HepG2 (cell line): ENCODE measurements around the gene DENND2D. TPM values are rescaled to one million over a fixed set of nuclear protein-coding genes. Genes with fewer than 3 reads are reported as not detected.

Experiments
- ATAC-seq: fragments of 200-7000 bp; cut with Tn5 transposase; 3 replicates; pipeline ENCODE4 v1.9.1; 2020; ENCODE audit warnings: mild to moderate bottlenecking, moderate library complexity
- BruUV-seq: library from RNA; stranded (reverse); fragments of 400-500 nt; replicated peaks from 2 replicates; lab custom pipeline; 2021; lab: Mats Ljungman, UMichigan
- CTCF ChIA-PET: fragments of 300-600 bp; formaldehyde crosslinking; extraction: SDS; loops from one replicate; lab custom pipeline; 2021; ENCODE audit warnings: low total read pairs, inconsistent platforms, low intra/inter-chr PET ratio; lab: Yijun Ruan, JAX
- POLR2A ChIA-PET: fragments of 350-600 bp; sonication (Branson Sonifier 250); formaldehyde crosslinking; loops from one replicate; lab custom pipeline; 2020; ENCODE audit warnings: antibody characterized with exemption, inconsistent platforms; lab: Yijun Ruan, JAX
- DNase-seq: peaks from one replicate; pipeline ENCODE4 v3.0.0-alpha.2; 2015; ENCODE audit warnings: low spot score
- FAIRE-seq: peaks from 3 replicates; lab custom pipeline; 2011; peaks lifted over from hg19 to GRCh38; lab: Jason Lieb, UNC
- H2AFZ ChIP-seq: one replicate; pipeline ENCODE4 v1.6.1; 2011; ENCODE audit warnings: low read length, inconsistent platforms
- H3K27ac ChIP-seq: fragments of 300-600 bp; 3 replicates; pipeline ENCODE4 v1.8.0; 2011; ENCODE audit warnings: mixed run types, mild to moderate bottlenecking, mixed read lengths, low read length, inconsistent platforms; ENCODE audit not compliant: insufficient read depth; ENCODE audit errors: extremely low read length
- H3K27me3 ChIP-seq, 2 experiments: fragments of 200-600 bp in 1 of 2; 2 replicates in 1 of 2; 3 replicates in 1 of 2; pipeline versions ENCODE4 v1.6.0 to v1.8.0; 2011; ENCODE audit warnings: low read length in 2 of 2, mild to moderate bottlenecking in 2 of 2, moderate library complexity in 2 of 2, inconsistent platforms in 1 of 2; ENCODE audit not compliant: insufficient read depth in 2 of 2, control insufficient read depth in 1 of 2
- H3K36me3 ChIP-seq, 2 experiments: fragments of 200-600 bp in 1 of 2; replicated peaks in 1 of 2; 2 replicates in 1 of 2; 3 replicates in 1 of 2; pipeline versions ENCODE4 v1.5.1 to v1.8.0; 2011; ENCODE audit warnings: low read length in 2 of 2, inconsistent platforms in 1 of 2; ENCODE audit not compliant: insufficient read depth in 2 of 2, control insufficient read depth in 1 of 2
- H3K4me1 ChIP-seq: 2 replicates; pipeline ENCODE4 v1.5.1; 2012; ENCODE audit warnings: low read length, inconsistent platforms; ENCODE audit not compliant: insufficient read depth
- H3K4me2 ChIP-seq: 2 replicates; pipeline ENCODE4 v1.6.0; 2011; ENCODE audit warnings: low read depth, low read length, inconsistent platforms
- H3K4me3 ChIP-seq, 3 experiments: fragments of 200-600 bp in 1 of 3; sonication (generic), shearing (Covaris generic) in 1 of 3; replicated peaks in 1 of 3; 2 replicates each; pipeline ENCODE4 v1.5.1; 2011 to 2016; ENCODE audit warnings: low read length in 3 of 3, inconsistent platforms in 2 of 3, low read depth in 2 of 3, mild to moderate bottlenecking in 2 of 3, control low read depth in 1 of 3, mixed read lengths in 1 of 3; ENCODE audit not compliant: insufficient read depth in 1 of 3
- H3K79me2 ChIP-seq: one replicate; pipeline ENCODE4 v1.6.1; 2011; ENCODE audit warnings: low read length, inconsistent platforms; ENCODE audit not compliant: insufficient read depth
- H3K9ac ChIP-seq: 2 replicates; pipeline ENCODE4 v1.6.0; 2011; ENCODE audit warnings: mild to moderate bottlenecking, low read depth, low read length, inconsistent platforms; ENCODE audit not compliant: insufficient read depth
- H3K9me3 ChIP-seq: 2 replicates; pipeline ENCODE4 v1.5.1; 2012; ENCODE audit warnings: mild to moderate bottlenecking, low read length
- H4K20me1 ChIP-seq: 2 replicates; pipeline ENCODE4 v1.6.0; 2011; ENCODE audit warnings: inconsistent platforms, mild to moderate bottlenecking, low read length, moderate library complexity; ENCODE audit not compliant: insufficient read depth
- BCL6 ChIP-seq: IDR thresholded peaks from 2 replicates; pipeline ENCODE4 v1.6.1; 2016; ENCODE audit warnings: missing genetic modification reagents, missing compliant biosample characterization
- MATR3 ChIP-seq: sonication (generic); formaldehyde crosslinking; IDR thresholded peaks from 2 replicates; pipeline ENCODE4 v1.4.0; 2020; ENCODE audit warnings: missing genetic modification reagents
- ONECUT2 ChIP-seq: sonication (generic); formaldehyde crosslinking; IDR thresholded peaks from 2 replicates; pipeline ENCODE4 v1.4.0; 2020; ENCODE audit warnings: missing genetic modification reagents
- RBFOX2 ChIP-seq: fragments of 200-400 bp; formaldehyde crosslinking; IDR thresholded peaks from 2 replicates; pipeline ENCODE4 v1.6.1; 2017; ENCODE audit warnings: low read depth, mild to moderate bottlenecking, low read length
- RBM39 ChIP-seq: fragments of 200-400 bp; formaldehyde crosslinking; IDR thresholded peaks from one replicate; pipeline ENCODE4 v1.6.1; 2018; ENCODE audit warnings: antibody characterized with exemption, mild to moderate bottlenecking, low read depth, low read length; ENCODE audit not compliant: poor library complexity, severe bottlenecking
- SP1 ChIP-seq, 2 experiments: fragments of 450-650 bp in 1 of 2; sonication (generic) in 1 of 2; formaldehyde crosslinking in 1 of 2; IDR thresholded peaks; 2 replicates each; pipeline versions ENCODE4 v1.4.0 to v1.6.1; 2016 to 2020; ENCODE audit warnings: missing genetic modification reagents in 1 of 2
- SSRP1 ChIP-seq: IDR thresholded peaks from 2 replicates; pipeline ENCODE4 v1.6.1; 2016; ENCODE audit warnings: control low read depth
- TOPORS ChIP-seq: sonication (generic); formaldehyde crosslinking; IDR thresholded peaks from 2 replicates; pipeline ENCODE4 v1.8.0; 2023; ENCODE audit warnings: mild to moderate bottlenecking, missing genetic modification reagents
- ZBTB38 ChIP-seq: sonication (generic); formaldehyde crosslinking; IDR thresholded peaks from 2 replicates; pipeline ENCODE4 v1.5.1; 2020; ENCODE audit warnings: mild to moderate bottlenecking, missing genetic modification reagents
- ZNF253 ChIP-seq: sonication (generic); formaldehyde crosslinking; IDR thresholded peaks from 2 replicates; pipeline ENCODE4 v1.8.0; 2022; ENCODE audit warnings: mild to moderate bottlenecking, missing genetic modification reagents, borderline replicate concordance
- ZNF572 ChIP-seq: sonication (generic); formaldehyde crosslinking; IDR thresholded peaks from 2 replicates; pipeline ENCODE4 v1.5.1; 2020; ENCODE audit warnings: mild to moderate bottlenecking, missing genetic modification reagents
- ZNF770 ChIP-seq: sonication (generic); formaldehyde crosslinking; IDR thresholded peaks from 2 replicates; pipeline ENCODE4 v1.5.0; 2020; ENCODE audit warnings: mild to moderate bottlenecking, missing genetic modification reagents
- ZSCAN5A ChIP-seq: sonication (generic); formaldehyde crosslinking; IDR thresholded peaks from 2 replicates; pipeline ENCODE4 v1.8.0; 2022; ENCODE audit warnings: mild to moderate bottlenecking, missing genetic modification reagents, borderline replicate concordance
- WGBS: methylation state at CpG from one replicate; pipeline ENCODE4 v1.1.6; 2017; ENCODE audit warnings: low lambda C conversion rate; 5-methylcytosine and 5-hydroxymethylcytosine counted together
- in situ Hi-C: cut with HindIII; loops from 2 replicates; pipeline ENCODE4 v1.10.0; 2017; ENCODE audit warnings: low pct_unique_long_range_greater_than_20kb; ENCODE audit not compliant: extremely low pct_ligation_motif_present
- intact Hi-C: fragments of 100-400 bp; cut with micrococcal nuclease; formaldehyde crosslinking; loops from one replicate; pipeline ENCODE4 v1.10.0; 2022; ENCODE audit not compliant: unreplicated experiment
- polyA plus RNA-seq, 8 experiments: library from polyadenylated mRNA; depleted of rRNA in 3 of 8; stranded (reverse) in 7 of 8; unstranded in 1 of 8; fragments of >200 nt; fragmentation: Illumina TruSeq in 4 of 8; extraction: Trizol in 4 of 8; gene quantifications; 2 replicates each; pipeline versions ENCODE4 v1.2.1 to v1.2.3, GENCODE V29; 2011 to 2016; ENCODE audit warnings: low read depth in 4 of 8, missing spikeins in 1 of 8, mixed read lengths in 1 of 8; ENCODE audit not compliant: insufficient read depth in 1 of 8
- total RNA-seq, 5 experiments: library from RNA; depleted of rRNA; stranded (reverse); fragments of >200 nt; fragmentation: Illumina TruSeq; extraction: Trizol; gene quantifications; 2 replicates each; pipeline ENCODE4 v1.2.3, GENCODE V29; 2016; ENCODE audit warnings: low read depth in 1 of 5
- TF ChIP-seq, protein P1 (sequence below): sonication (generic); formaldehyde crosslinking; IDR thresholded peaks from 2 replicates; pipeline ENCODE4 v1.8.0; 2022; ENCODE audit warnings: missing genetic modification reagents, mild to moderate bottlenecking, inconsistent platforms, borderline replicate concordance
- TF ChIP-seq, protein P2 (sequence below): sonication (generic); formaldehyde crosslinking; IDR thresholded peaks from 2 replicates; pipeline ENCODE4 v1.5.1; 2020; ENCODE audit warnings: missing genetic modification reagents, mild to moderate bottlenecking, borderline replicate concordance
- TF ChIP-seq, protein P3 (sequence below): sonication (generic); formaldehyde crosslinking; IDR thresholded peaks from 2 replicates; pipeline ENCODE4 v1.4.0; 2020; ENCODE audit warnings: mild to moderate bottlenecking, low read depth, missing genetic modification reagents

DENND2D gene
- total and polyA plus RNA-seq, 2 of the 13 experiments (the other 11 are each of a cell fraction or from before 2014, with no cell fraction given) = 0.04 TPM; not detected in 1

DNA sequence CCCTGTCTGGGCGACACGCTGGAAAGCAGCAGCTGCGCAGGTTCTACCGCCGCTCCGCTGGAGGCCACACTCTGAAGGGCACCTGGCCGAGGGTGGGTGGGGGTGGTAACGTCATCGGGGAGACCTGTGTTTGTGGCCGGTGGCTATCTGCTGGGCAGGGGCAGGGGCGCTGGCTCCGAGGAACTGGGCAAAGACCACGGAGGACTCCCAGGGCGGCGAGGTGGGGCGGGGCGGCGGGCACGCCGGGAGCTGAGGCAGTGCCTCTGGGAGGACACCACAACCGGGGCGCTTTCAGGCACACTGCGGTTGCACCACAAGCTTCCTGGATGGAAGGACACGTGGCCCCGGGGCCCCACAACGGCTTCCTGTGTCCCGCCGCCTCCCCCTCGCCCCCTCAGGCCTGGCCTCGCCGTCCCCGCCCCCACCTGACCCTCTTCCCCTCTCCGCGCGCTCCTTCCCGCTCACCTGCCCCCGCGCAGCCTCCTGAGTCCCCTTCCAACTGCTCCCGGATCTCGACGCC is 3.3 kb upstream of the DENND2D start:
- ChIA-PET POLR2A (no interaction called here), CTCF (no interaction called here)
- Histone ChIP-seq H3K27ac (no peak overlapping the region), H3K27me3 (no peaks in the 10 kb centered on the region), H3K4me1 (peaks cover 63% of the 10 kb centered on the region), H3K79me2 (no peaks in the 10 kb centered on the region), H3K4me2 (peak overlapping the region; percentile 55; the same call in 1 of the 2 replicates), H4K20me1 (no peaks in the 10 kb centered on the region), H3K9ac (no peak overlapping the region), H3K4me3 (no peak overlapping the region), H3K9me3 (no peaks in the 10 kb centered on the region), H3K36me3 (no peaks in the 10 kb centered on the region), H2AFZ (no peak overlapping the region)
- 87% methylated on average over 17 of the region's 41 CpGs for WGBS
- intact Hi-C loops = no loop called here
- TF ChIP-seq BCL6 (CRISPR knock-in tag) = no peak
- TF ChIP-seq TOPORS = no peak
- TF ChIP-seq, protein P1, sequence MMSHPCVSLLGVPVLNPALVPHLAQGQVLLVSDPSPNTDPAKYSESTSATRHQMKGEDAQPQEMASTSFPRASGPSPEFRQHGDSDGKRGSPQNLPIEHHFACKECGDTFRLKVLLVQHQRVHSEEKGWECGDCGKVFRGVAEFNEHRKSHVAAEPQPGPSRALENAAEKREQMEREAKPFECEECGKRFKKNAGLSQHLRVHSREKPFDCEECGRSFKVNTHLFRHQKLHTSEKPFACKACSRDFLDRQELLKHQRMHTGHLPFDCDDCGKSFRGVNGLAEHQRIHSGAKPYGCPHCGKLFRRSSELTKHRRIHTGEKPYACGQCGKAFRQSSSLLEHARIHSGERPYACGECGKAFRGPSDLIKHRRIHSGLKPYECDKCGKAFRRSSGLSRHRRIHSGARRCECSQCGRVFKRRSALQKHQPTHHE (CRISPR knock-in tag) = no peak
- TF ChIP-seq, protein P2, sequence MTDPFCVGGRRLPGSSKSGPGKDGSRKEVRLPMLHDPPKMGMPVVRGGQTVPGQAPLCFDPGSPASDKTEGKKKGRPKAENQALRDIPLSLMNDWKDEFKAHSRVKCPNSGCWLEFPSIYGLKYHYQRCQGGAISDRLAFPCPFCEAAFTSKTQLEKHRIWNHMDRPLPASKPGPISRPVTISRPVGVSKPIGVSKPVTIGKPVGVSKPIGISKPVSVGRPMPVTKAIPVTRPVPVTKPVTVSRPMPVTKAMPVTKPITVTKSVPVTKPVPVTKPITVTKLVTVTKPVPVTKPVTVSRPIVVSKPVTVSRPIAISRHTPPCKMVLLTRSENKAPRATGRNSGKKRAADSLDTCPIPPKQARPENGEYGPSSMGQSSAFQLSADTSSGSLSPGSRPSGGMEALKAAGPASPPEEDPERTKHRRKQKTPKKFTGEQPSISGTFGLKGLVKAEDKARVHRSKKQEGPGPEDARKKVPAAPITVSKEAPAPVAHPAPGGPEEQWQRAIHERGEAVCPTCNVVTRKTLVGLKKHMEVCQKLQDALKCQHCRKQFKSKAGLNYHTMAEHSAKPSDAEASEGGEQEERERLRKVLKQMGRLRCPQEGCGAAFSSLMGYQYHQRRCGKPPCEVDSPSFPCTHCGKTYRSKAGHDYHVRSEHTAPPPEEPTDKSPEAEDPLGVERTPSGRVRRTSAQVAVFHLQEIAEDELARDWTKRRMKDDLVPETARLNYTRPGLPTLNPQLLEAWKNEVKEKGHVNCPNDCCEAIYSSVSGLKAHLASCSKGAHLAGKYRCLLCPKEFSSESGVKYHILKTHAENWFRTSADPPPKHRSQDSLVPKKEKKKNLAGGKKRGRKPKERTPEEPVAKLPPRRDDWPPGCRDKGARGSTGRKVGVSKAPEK (CRISPR knock-in tag) = no peak
- no peak for TF ChIP-seq ONECUT2
- no peak for TF ChIP-seq ZNF253
- no peak for TF ChIP-seq RBFOX2
- TF ChIP-seq ZNF770 (CRISPR knock-in tag) = no peak
- no peak for TF ChIP-seq ZBTB38 (CRISPR knock-in tag)
- no peak for TF ChIP-seq ZSCAN5A (CRISPR knock-in tag)
- TF ChIP-seq, protein P3, sequence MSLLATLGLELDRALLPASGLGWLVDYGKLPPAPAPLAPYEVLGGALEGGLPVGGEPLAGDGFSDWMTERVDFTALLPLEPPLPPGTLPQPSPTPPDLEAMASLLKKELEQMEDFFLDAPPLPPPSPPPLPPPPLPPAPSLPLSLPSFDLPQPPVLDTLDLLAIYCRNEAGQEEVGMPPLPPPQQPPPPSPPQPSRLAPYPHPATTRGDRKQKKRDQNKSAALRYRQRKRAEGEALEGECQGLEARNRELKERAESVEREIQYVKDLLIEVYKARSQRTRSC (CRISPR knock-in tag) = no peak
- no peak for TF ChIP-seq MATR3 (CRISPR knock-in tag)
- no peak for TF ChIP-seq SP1 (IDR thresholded peaks at IDR 0.05)
- no peak for TF ChIP-seq SP1 (CRISPR knock-in tag; IDR thresholded peaks at IDR 0.05)
- TF ChIP-seq ZNF572 (CRISPR knock-in tag) = no peak
- no peak for TF ChIP-seq SSRP1
- no peak for TF ChIP-seq RBM39
- no peak for FAIRE-seq
- no TSS peak for BruUV-seq
- in situ Hi-C loops = no loop called here
- ATAC-seq = no peak
- no peak for DNase-seq
